Measurements from ENCODE around the gene WDR83. TPM values are rescaled to one million over a fixed set of nuclear protein-coding genes. Genes with fewer than 3 reads are reported as not detected.

The WDR83 gene
- total and polyA plus RNA-seq, 4 donors: 3.9 to 5.1 (median 4.2) TPM

DNA sequence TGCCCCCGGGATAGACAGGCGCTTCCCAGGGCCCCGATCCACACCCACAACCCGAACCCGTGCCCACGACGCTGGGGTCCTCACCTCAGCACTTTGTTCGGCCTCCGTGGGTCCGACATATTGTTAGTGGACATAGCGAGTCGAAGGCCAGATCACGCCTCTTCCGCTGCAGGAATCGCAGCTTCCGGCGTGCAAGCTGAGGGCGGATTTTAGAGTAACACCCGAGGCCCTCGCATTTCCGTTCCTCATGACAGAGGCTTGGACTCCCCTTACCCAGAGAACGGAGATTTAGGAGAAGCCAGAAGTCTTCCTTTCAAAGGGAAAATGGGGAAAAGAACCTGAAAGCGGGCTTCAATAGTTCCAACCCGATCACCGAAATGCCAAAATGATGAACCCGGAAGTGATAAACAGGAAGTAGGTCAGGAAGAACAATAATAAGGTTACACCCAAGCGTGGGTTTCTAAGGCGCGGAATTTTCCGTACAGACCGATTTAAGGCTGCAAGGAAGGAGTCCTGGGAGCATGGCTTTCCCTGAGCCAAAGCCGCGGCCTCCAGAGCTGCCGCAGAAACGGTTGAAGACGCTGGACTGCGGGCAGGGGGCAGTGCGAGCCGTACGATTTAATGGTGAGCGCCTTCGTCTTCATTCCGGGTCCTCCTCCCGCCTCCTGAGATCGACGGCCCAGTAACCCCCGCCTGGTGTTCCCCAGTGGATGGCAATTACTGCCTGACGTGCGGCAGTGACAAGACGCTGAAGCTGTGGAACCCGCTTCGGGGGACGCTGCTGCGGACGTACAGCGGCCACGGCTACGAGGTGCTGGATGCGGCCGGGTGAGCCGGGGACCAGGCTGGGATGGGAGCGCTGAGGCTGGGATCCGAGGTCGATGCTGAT is 2.9 kb downstream of the WDR83 start:
- TF ChIP-seq JUND (IDR thresholded peaks at IDR 0.05) (peak in 1 of 2 donors; percentile 51), RAD21 (IDR thresholded peaks at IDR 0.05) (no peak), TAF1 (conservative IDR thresholded peaks at IDR 0.05) (no peak), EGR1 (IDR thresholded peaks at IDR 0.05; ENCODE audit: low read depth in 2 of 2) (no peak), FOXA1 (IDR thresholded peaks at IDR 0.05) (no peak), NR2F2 (IDR thresholded peaks at IDR 0.05) (peak; percentile 85), RXRA (IDR thresholded peaks at IDR 0.05) (peak; percentile 27 to 39), HNF4A (conservative IDR thresholded peaks at IDR 0.05) (no peak), SP1 (IDR thresholded peaks at IDR 0.05) (peak; percentile 47), YY1 (IDR thresholded peaks at IDR 0.05) (peak; percentile 94), FOXA2 (IDR thresholded peaks at IDR 0.05) (no peak), GABPA (IDR thresholded peaks at IDR 0.05 in 1 of 2, conservative IDR thresholded peaks at IDR 0.05 in 1 of 2) (peak; percentile 100), HNF4G (IDR thresholded peaks at IDR 0.05) (no peak)
- TF ChIP-seq, protein P1, sequence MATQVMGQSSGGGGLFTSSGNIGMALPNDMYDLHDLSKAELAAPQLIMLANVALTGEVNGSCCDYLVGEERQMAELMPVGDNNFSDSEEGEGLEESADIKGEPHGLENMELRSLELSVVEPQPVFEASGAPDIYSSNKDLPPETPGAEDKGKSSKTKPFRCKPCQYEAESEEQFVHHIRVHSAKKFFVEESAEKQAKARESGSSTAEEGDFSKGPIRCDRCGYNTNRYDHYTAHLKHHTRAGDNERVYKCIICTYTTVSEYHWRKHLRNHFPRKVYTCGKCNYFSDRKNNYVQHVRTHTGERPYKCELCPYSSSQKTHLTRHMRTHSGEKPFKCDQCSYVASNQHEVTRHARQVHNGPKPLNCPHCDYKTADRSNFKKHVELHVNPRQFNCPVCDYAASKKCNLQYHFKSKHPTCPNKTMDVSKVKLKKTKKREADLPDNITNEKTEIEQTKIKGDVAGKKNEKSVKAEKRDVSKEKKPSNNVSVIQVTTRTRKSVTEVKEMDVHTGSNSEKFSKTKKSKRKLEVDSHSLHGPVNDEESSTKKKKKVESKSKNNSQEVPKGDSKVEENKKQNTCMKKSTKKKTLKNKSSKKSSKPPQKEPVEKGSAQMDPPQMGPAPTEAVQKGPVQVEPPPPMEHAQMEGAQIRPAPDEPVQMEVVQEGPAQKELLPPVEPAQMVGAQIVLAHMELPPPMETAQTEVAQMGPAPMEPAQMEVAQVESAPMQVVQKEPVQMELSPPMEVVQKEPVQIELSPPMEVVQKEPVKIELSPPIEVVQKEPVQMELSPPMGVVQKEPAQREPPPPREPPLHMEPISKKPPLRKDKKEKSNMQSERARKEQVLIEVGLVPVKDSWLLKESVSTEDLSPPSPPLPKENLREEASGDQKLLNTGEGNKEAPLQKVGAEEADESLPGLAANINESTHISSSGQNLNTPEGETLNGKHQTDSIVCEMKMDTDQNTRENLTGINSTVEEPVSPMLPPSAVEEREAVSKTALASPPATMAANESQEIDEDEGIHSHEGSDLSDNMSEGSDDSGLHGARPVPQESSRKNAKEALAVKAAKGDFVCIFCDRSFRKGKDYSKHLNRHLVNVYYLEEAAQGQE (IDR thresholded peaks at IDR 0.05): no peak
- TF ChIP-seq, protein P2, sequence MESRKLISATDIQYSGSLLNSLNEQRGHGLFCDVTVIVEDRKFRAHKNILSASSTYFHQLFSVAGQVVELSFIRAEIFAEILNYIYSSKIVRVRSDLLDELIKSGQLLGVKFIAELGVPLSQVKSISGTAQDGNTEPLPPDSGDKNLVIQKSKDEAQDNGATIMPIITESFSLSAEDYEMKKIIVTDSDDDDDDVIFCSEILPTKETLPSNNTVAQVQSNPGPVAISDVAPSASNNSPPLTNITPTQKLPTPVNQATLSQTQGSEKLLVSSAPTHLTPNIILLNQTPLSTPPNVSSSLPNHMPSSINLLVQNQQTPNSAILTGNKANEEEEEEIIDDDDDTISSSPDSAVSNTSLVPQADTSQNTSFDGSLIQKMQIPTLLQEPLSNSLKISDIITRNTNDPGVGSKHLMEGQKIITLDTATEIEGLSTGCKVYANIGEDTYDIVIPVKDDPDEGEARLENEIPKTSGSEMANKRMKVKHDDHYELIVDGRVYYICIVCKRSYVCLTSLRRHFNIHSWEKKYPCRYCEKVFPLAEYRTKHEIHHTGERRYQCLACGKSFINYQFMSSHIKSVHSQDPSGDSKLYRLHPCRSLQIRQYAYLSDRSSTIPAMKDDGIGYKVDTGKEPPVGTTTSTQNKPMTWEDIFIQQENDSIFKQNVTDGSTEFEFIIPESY (IDR thresholded peaks at IDR 0.05): no peak
- TF ChIP-seq, protein P3, sequence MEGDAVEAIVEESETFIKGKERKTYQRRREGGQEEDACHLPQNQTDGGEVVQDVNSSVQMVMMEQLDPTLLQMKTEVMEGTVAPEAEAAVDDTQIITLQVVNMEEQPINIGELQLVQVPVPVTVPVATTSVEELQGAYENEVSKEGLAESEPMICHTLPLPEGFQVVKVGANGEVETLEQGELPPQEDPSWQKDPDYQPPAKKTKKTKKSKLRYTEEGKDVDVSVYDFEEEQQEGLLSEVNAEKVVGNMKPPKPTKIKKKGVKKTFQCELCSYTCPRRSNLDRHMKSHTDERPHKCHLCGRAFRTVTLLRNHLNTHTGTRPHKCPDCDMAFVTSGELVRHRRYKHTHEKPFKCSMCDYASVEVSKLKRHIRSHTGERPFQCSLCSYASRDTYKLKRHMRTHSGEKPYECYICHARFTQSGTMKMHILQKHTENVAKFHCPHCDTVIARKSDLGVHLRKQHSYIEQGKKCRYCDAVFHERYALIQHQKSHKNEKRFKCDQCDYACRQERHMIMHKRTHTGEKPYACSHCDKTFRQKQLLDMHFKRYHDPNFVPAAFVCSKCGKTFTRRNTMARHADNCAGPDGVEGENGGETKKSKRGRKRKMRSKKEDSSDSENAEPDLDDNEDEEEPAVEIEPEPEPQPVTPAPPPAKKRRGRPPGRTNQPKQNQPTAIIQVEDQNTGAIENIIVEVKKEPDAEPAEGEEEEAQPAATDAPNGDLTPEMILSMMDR (IDR thresholded peaks at IDR 0.05; ENCODE audit: low read depth, low read length, missing input control): no peak
- TF ChIP-seq, protein P4, sequence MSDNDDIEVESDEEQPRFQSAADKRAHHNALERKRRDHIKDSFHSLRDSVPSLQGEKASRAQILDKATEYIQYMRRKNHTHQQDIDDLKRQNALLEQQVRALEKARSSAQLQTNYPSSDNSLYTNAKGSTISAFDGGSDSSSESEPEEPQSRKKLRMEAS (IDR thresholded peaks at IDR 0.05): peak; percentile 76
- TF ChIP-seq, protein P5, sequence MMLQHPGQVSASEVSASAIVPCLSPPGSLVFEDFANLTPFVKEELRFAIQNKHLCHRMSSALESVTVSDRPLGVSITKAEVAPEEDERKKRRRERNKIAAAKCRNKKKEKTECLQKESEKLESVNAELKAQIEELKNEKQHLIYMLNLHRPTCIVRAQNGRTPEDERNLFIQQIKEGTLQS (IDR thresholded peaks at IDR 0.05): no peak

More for the DNA sequence above, 2.9 kb downstream of the WDR83 start:
- peak overlapping the region; percentile 74 to 99 (median 89) for H3K4me3 ChIP-seq (ENCODE audit: low read depth in 1 of 3, low read length in 3 of 3)
- peaks cover 17 to 46% (median 41%) of the 10 kb centered on the region in 4 donors for H3K4me1 ChIP-seq (ENCODE audit: control insufficient read depth in 4 of 4, insufficient read depth in 4 of 4, low read length in 3 of 4)
- peak; percentile 84 for DNase-seq (ENCODE audit: low spot score)
- H3K27me3 ChIP-seq (ENCODE audit: control insufficient read depth in 4 of 4, insufficient read depth in 4 of 4, low read length in 3 of 4): no peaks in the 10 kb centered on the region
- H3K9ac ChIP-seq (ENCODE audit: low read depth in 1 of 2, low read length in 2 of 2): peak overlapping the region; percentile 88 to 97
- under 1% methylated on average over 64 of the region's 64 CpGs for WGBS
- peak overlapping the region; percentile 95 to 96 for H3K27ac ChIP-seq (ENCODE audit: low read depth in 1 of 2, low read length in 2 of 2)
- peaks cover 2 to 17% (median 5%) of the 10 kb centered on the region in 4 donors for H3K36me3 ChIP-seq (ENCODE audit: control insufficient read depth in 4 of 4, insufficient read depth in 3 of 4, low read depth in 1 of 4, low read length in 3 of 4)
- H3K9me3 ChIP-seq (ENCODE audit: control insufficient read depth in 4 of 4, low read length in 3 of 4): no peaks in the 10 kb centered on the region
